K562 (cell line): ENCODE data around the gene FCHO2. TPM values are rescaled to one million over a fixed set of nuclear protein-coding genes. Genes with fewer than 3 reads are reported as not detected.

Experiments
- HLTF ChIP-seq: fragments of 450-650 bp; IDR thresholded peaks from 2 replicates; pipeline ENCODE4 v1.6.1; 2016
- KDM5B ChIP-seq: fragments of 200-600 bp; sonication (generic); IDR thresholded peaks from 2 replicates; pipeline ENCODE4 v1.6.1; 2012; ENCODE audit warnings: low read depth, mild to moderate bottlenecking, moderate library complexity, low read length, control low read depth, inconsistent platforms; ENCODE audit not compliant: insufficient replicate concordance
- NCOA4 ChIP-seq: fragments of 450-650 bp; IDR thresholded peaks from 2 replicates; pipeline ENCODE4 v1.6.1; 2018; ENCODE audit warnings: mild to moderate bottlenecking; ENCODE audit not compliant: partially characterized antibody
- NFXL1 ChIP-seq: fragments of 450-650 bp; formaldehyde crosslinking; IDR thresholded peaks from 2 replicates; pipeline ENCODE4 v1.4.0; 2021; ENCODE audit warnings: mild to moderate bottlenecking
- PATZ1 ChIP-seq: fragments of 250-450 bp; sonication (Bioruptor Pico); IDR thresholded peaks from 2 replicates; pipeline ENCODE4 v1.5.0; 2020; ENCODE audit warnings: mild to moderate bottlenecking, borderline replicate concordance
- RNF219 ChIP-seq: fragments of 250-450 bp; sonication (Bioruptor Pico); IDR thresholded peaks from 2 replicates; pipeline ENCODE4 v1.5.0; 2022; ENCODE audit warnings: mild to moderate bottlenecking
- THAP12 ChIP-seq: fragments of 250-450 bp; sonication (Bioruptor Pico); IDR thresholded peaks from 2 replicates; pipeline ENCODE4 v1.9.0; 2021; ENCODE audit warnings: mild to moderate bottlenecking, inconsistent platforms
- VEZF1 ChIP-seq: fragments of 200-800 bp; sonication (Bioruptor generic); IDR thresholded peaks from 2 replicates; pipeline ENCODE4 v1.6.1; 2017; ENCODE audit warnings: missing genetic modification characterization, missing compliant biosample characterization
- ZNF384 ChIP-seq: IDR thresholded peaks from 2 replicates; pipeline ENCODE4 v1.6.1; 2012; ENCODE audit warnings: low read depth, low read length, improper control_type of control experiment
- polyA plus RNA-seq, 8 experiments: library from polyadenylated mRNA; depleted of rRNA in 4 of 8; stranded (reverse) in 5 of 8; unstranded in 3 of 8; fragments of >200 nt; fragmentation: Nextera tagmentation in 2 of 8; fragmentation: Illumina TruSeq in 1 of 8; extraction: Ambion mirVana in 2 of 8; extraction: Trizol in 1 of 8; gene quantifications; 2 replicates each; pipeline versions ENCODE4 v1.2.1 to v1.2.3, GENCODE V29; 2011 to 2014; ENCODE audit warnings: inconsistent platforms in 1 of 8, missing spikeins in 1 of 8
- total RNA-seq, 7 experiments: library from RNA; depleted of rRNA in 6 of 7; stranded (reverse); fragments of >200 nt in 6 of 7; fragmentation: Illumina TruSeq in 2 of 7; extraction: Trizol in 2 of 7; gene quantifications; 2 replicates each; pipeline versions ENCODE4 v1.2.1 to v1.2.3, GENCODE V29; 2011 to 2021; ENCODE audit warnings: low replicate concordance in 1 of 7

Gene FCHO2
- total and polyA plus RNA-seq, 9 of the 15 experiments (the other 6 are each of a cell fraction or from before 2014, with no cell fraction given) = 4.4 to 13.4 (median 8.3) TPM

GRCh38 chr5:72991394-72991793, 35.6 kb downstream of the FCHO2 start (continued):
- TF ChIP-seq NFXL1 (CRISPR knock-in tag) = no peak
- TF ChIP-seq NCOA4 = no peak
- TF ChIP-seq ZNF384 = no peak
- TF ChIP-seq RNF219 (CRISPR knock-in tag) = no peak
- no peak for TF ChIP-seq PATZ1
- TF ChIP-seq VEZF1 (CRISPR knock-in tag) = no peak
- TF ChIP-seq THAP12 (CRISPR knock-in tag) = no peak
- no peak for TF ChIP-seq KDM5B
- TF ChIP-seq HLTF = no peak
